HCT116 (cell line): ENCODE measurements around the gene NGF. TPM values are rescaled to one million over a fixed set of nuclear protein-coding genes. Genes with fewer than 3 reads are reported as not detected.

Source experiments
- ATAC-seq: fragments of 200-7000 bp; cut with Tn5 transposase; 2 replicates; pipeline ENCODE4 v1.9.1; 2020; ENCODE audit warnings: mild to moderate bottlenecking, moderate library complexity
- BruUV-seq: library from RNA; stranded (reverse); fragments of 400-500 nt; replicated peaks from 2 replicates; lab custom pipeline; 2021; lab: Mats Ljungman, UMichigan
- CTCF ChIA-PET: fragments of 300-600 bp; sonication (Branson Sonifier 250); formaldehyde crosslinking; loops from one replicate; lab custom pipeline; 2021; ENCODE audit warnings: antibody characterized with exemption; lab: Charles Lee
- POLR2A ChIA-PET: fragments of 300-600, 350-600 bp; sonication (Branson Sonifier 250); formaldehyde crosslinking; loops from one replicate; lab custom pipeline; 2021; ENCODE audit warnings: antibody characterized with exemption; lab: Charles Lee
- RAD21 ChIA-PET, 2 experiments: fragments of 300-600 bp; sonication (Branson Sonifier 250); formaldehyde crosslinking; loops; one replicate each; lab custom pipeline; 2023; ENCODE audit warnings: low total read pairs in 2 of 2; ENCODE audit not compliant: uncharacterized antibody in 2 of 2, unreplicated experiment in 2 of 2, low non-redundant PET in 1 of 2; lab: Charles Lee
- DNase-seq: peaks from one replicate; pipeline ENCODE4 v3.0.0-alpha.2; 2010; ENCODE audit warnings: low read depth, low spot score
- H2AFZ ChIP-seq: fragments of 200-600 bp; shearing (Covaris generic), sonication (generic); 2 replicates; pipeline ENCODE4 v1.6.1; 2017; ENCODE audit warnings: low read depth, mixed run types, mixed read lengths, antibody characterized with exemption, low read length; ENCODE audit not compliant: poor library complexity, severe bottlenecking
- H3K27ac ChIP-seq: 2 replicates; pipeline ENCODE4 v1.5.1; 2012; ENCODE audit warnings: low read depth, low read length
- H3K27me3 ChIP-seq: fragments of 200-600 bp; sonication (generic); 2 replicates; pipeline ENCODE4 v1.6.1; 2016; ENCODE audit warnings: mixed run types, low read length, mixed read lengths; ENCODE audit not compliant: insufficient read depth
- H3K36me3 ChIP-seq, 2 experiments: fragments of 200-500 bp in 1 of 2; fragments of 200-600 bp in 1 of 2; sonication (Bioruptor generic) in 1 of 2; sonication (generic) in 1 of 2; 2 replicates each; pipeline versions ENCODE4 v1.5.1 to v1.6.1; 2014 to 2016; ENCODE audit warnings: low read length in 2 of 2, inconsistent platforms in 1 of 2, mixed read lengths in 1 of 2, mixed run types in 1 of 2; ENCODE audit not compliant: insufficient read depth in 2 of 2, control insufficient read depth in 1 of 2
- H3K4me1 ChIP-seq, 2 experiments: fragments of 200-600 bp in 1 of 2; sonication (generic) in 1 of 2; 2 replicates each; pipeline versions ENCODE4 v1.5.1 to v1.6.1; 2012 to 2017; ENCODE audit warnings: low read length in 2 of 2, inconsistent platforms in 1 of 2, mild to moderate bottlenecking in 1 of 2, mixed read lengths in 1 of 2, mixed run types in 1 of 2, moderate library complexity in 1 of 2; ENCODE audit not compliant: insufficient read depth in 2 of 2, control insufficient read depth in 1 of 2
- H3K4me2 ChIP-seq: fragments of 200-600 bp; sonication (generic); 2 replicates; pipeline ENCODE4 v1.6.1; 2017; ENCODE audit warnings: mixed run types, low read length, mixed read lengths
- H3K4me3 ChIP-seq, 2 experiments: fragments of 200-600 bp in 1 of 2; sonication (generic) in 1 of 2; replicated peaks in 1 of 2; 2 replicates each; pipeline ENCODE4 v1.5.1; 2011 to 2016; ENCODE audit warnings: low read length in 2 of 2, control low read depth in 1 of 2, low read depth in 1 of 2, mild to moderate bottlenecking in 1 of 2, mixed read lengths in 1 of 2, mixed run types in 1 of 2
- H3K79me2 ChIP-seq: fragments of 200-600 bp; sonication (generic); 2 replicates; pipeline ENCODE4 v1.6.1; 2017; ENCODE audit warnings: mild to moderate bottlenecking, mixed run types, low read length, moderate library complexity, mixed read lengths; ENCODE audit not compliant: insufficient read depth
- H3K9ac ChIP-seq: fragments of 200-600 bp; sonication (generic); 2 replicates; pipeline ENCODE4 v1.6.1; 2016; ENCODE audit warnings: low read length, mixed read lengths
- H3K9me2 ChIP-seq: fragments of 200-600 bp; sonication (generic), shearing (Covaris generic); 2 replicates; pipeline ENCODE4 v1.6.1; 2017; ENCODE audit warnings: mixed run types, mild to moderate bottlenecking, moderate library complexity; ENCODE audit not compliant: insufficient read depth
- H3K9me3 ChIP-seq, 2 experiments: fragments of 200-500 bp in 1 of 2; fragments of 200-600 bp in 1 of 2; sonication (Bioruptor generic) in 1 of 2; sonication (generic) in 1 of 2; 2 replicates each; pipeline ENCODE4 v1.6.1; 2014 to 2017; ENCODE audit warnings: low read length in 2 of 2, mixed read lengths in 2 of 2, inconsistent platforms in 1 of 2, low read depth in 1 of 2, mild to moderate bottlenecking in 1 of 2, mixed run types in 1 of 2, moderate library complexity in 1 of 2; ENCODE audit not compliant: control insufficient read depth in 1 of 2, insufficient read depth in 1 of 2
- H4K20me1 ChIP-seq: fragments of 200-600 bp; sonication (generic), shearing (Covaris generic); 2 replicates; pipeline ENCODE4 v1.6.1; 2017; ENCODE audit warnings: mixed run types, mild to moderate bottlenecking, moderate library complexity; ENCODE audit not compliant: insufficient read depth
- CBX3 ChIP-seq: IDR thresholded peaks from 2 replicates; pipeline ENCODE4 v1.6.1; 2012; ENCODE audit warnings: low read depth
- ELF1 ChIP-seq: IDR thresholded peaks from 2 replicates; pipeline ENCODE4 v1.6.1; 2012; ENCODE audit warnings: low read depth, borderline replicate concordance
- EZH2 ChIP-seq: fragments of 200-600 bp; sonication (generic); IDR thresholded peaks from 2 replicates; pipeline ENCODE4 v1.6.1; 2017; ENCODE audit warnings: antibody characterized with exemption, mixed run types
- FOSL1 ChIP-seq: IDR thresholded peaks from 2 replicates; pipeline ENCODE4 v1.6.1; 2012; ENCODE audit warnings: low read depth
- JUND ChIP-seq: IDR thresholded peaks from 2 replicates; pipeline ENCODE4 v1.6.1; 2012
- MAX ChIP-seq: IDR thresholded peaks from 2 replicates; pipeline ENCODE4 v1.6.1; 2012
- POLR2AphosphoS5 ChIP-seq: IDR thresholded peaks from 2 replicates; pipeline ENCODE4 v1.6.1; 2011; ENCODE audit warnings: mild to moderate bottlenecking, low read depth, low read length, moderate library complexity
- SIN3A ChIP-seq: IDR thresholded peaks from 2 replicates; pipeline ENCODE4 v1.6.1; 2012; ENCODE audit warnings: low read depth
- SP1 ChIP-seq: IDR thresholded peaks from 2 replicates; pipeline ENCODE4 v1.6.1; 2012; ENCODE audit warnings: low read depth
- SRF ChIP-seq: IDR thresholded peaks from 2 replicates; pipeline ENCODE4 v1.6.1; 2012; ENCODE audit warnings: low read depth
- TCF7L2 ChIP-seq: IDR thresholded peaks from 2 replicates; pipeline ENCODE4 v1.7.0; 2011; ENCODE audit warnings: borderline replicate concordance, inconsistent platforms; ENCODE audit not compliant: insufficient read depth, insufficient read length; ENCODE audit errors: extremely low read depth
- ZBTB33 ChIP-seq: IDR thresholded peaks from 2 replicates; pipeline ENCODE4 v1.6.1; 2011; ENCODE audit warnings: mild to moderate bottlenecking, low read length, moderate library complexity; ENCODE audit not compliant: insufficient replicate concordance; ENCODE audit errors: extremely low read depth
- intact Hi-C: fragments of 100-400 bp; cut with micrococcal nuclease; formaldehyde crosslinking; loops from 2 replicates; pipeline ENCODE4 v1.10.0; 2022
- total RNA-seq: library from RNA; stranded (reverse); gene quantifications from one replicate; pipeline ENCODE4 v1.2.1, GENCODE V29; 2021; ENCODE audit not compliant: unreplicated experiment

NGF gene
- total RNA-seq, 1 experiment from 2014 or later, result not detected

- H3K4me1 ChIP-seq, result no peaks in the 10 kb centered on the region
- no peak overlapping the region for H3K4me2 ChIP-seq
- no peaks in the 10 kb centered on the region for H4K20me1 ChIP-seq
- no peak overlapping the region for H3K4me3 ChIP-seq
- ATAC-seq, result no peak
- DNase-seq, result no peak
- CTCF ChIA-PET, result no interaction called here
- no peaks in the 10 kb centered on the region; the same call in 1 of the 2 replicates for H3K27me3 ChIP-seq
- RAD21 ChIA-PET, result no interaction called here
- H3K9me2 ChIP-seq, result no peaks in the 10 kb centered on the region
- no peak overlapping the region for H2AFZ ChIP-seq
- H3K9ac ChIP-seq, result no peak overlapping the region
- TF ChIP-seq ZBTB33 (no peak), SP1 (no peak), ELF1 (no peak), POLR2AphosphoS5 (no peak), JUND (no peak), SRF (no peak), EZH2 (no peak), MAX (no peak), FOSL1 (no peak), SIN3A (no peak), TCF7L2 (no peak), CBX3 (no peak)
- no peaks in the 10 kb centered on the region for H3K36me3 ChIP-seq
- intact Hi-C loops, result no loop called here
- H3K9me3 ChIP-seq, result no peaks in the 10 kb centered on the region
- no peaks in the 10 kb centered on the region for H3K79me2 ChIP-seq
- POLR2A ChIA-PET, result no interaction called here
- no TSS peak for BruUV-seq
- no peak overlapping the region for H3K27ac ChIP-seq
These were observed 46.3 kb downstream of the NGF start for GRCh38 chr1:115291741-115292140.
